ENCODE data around the gene ITPRID2.
"Not testable (repeated sequence)": the region's sequence is repeated elsewhere in the genome, so short reads cannot be mapped to it uniquely, and the experiment has no call there.

Gene ITPRID2

DNA sequence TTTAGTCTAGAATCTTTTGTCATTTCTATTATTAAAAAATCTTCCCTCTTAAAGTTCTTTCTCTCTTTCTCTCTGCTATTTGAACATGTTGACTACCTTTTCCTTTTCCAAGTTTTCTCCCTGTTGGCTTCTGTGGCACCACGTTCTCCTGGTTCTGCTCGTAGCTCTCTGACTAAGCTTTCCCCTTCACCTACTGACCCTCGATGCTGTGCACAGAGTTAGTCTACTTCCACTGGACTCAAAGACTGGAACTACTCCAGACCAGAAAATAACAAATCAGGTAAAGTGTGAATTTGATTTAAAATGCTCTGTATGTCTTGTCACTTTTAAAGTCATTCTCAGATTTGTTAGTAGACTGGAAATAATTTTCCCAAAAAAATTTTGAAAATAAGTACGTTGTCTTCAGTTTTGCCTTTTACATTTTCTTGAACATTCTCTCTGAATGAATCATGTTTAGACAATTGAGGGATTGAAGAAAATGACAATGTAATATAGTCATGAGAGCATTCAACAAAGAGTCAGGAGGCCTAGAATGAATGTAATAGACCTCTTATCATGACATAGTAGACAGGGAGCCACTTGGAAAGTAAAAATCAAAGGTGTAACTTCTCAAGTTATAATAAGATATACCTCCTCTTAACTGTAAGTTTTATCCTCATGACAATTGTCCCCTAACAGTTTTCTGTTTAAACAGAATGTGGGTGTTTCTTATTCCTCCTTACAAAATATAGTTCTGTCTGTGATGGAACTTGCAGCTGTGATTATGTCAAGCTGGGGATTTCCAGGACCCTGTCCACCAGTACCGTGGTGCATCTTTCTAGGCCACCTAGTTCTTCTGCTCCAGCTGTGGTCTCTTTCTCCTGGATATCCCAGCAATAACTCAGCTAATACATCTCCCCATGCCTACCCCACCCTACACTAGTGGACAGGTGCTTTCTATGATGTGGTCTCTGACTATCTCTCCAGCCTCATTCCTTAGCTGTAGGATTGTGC, 25.5 kb downstream of the ITPRID2 start:
- DNase-seq (ENCODE audit: low spot score) = no peak

DNA sequence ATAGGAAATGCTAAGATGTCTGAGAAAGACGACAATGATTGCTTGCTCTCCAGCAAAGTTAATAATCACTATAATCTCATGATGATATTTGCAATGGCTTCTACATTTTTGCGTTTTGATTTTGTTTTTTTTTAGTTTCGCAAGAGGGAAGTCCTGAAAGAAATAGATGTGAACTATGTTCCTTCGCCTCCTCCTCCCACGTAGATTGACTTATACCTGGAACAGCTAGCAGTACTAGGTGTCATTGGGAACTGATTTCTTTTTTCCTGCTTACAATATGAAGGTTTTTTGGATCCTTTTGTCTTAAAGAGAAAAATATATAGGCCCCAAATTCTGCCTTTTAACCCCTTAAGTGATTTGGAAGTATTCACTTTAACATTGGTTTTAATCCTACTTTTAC, 26.7 kb downstream of the ITPRID2 start:
- no peak for DNase-seq (ENCODE audit: low spot score)

DNA sequence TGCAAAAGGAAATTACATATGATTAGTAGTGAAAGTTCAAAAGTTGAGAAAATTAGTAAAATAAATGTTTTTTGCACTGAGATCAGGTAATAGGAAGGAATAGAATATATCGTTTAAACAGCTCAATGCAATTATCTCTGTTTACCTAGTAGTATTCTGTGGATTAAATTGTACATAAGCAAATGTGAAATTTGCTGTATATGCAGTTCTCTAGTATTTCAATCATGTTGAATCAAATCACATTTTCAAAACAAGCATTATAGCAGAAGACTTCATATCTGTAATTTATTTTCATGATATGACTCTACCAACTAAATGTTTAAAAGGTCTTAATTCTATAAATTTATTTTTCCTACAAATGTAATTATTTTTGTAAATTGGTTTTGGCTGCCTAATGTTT, 31.6 kb downstream of the ITPRID2 start:
- DNase-seq (ENCODE audit: low spot score) = no peak

DNA sequence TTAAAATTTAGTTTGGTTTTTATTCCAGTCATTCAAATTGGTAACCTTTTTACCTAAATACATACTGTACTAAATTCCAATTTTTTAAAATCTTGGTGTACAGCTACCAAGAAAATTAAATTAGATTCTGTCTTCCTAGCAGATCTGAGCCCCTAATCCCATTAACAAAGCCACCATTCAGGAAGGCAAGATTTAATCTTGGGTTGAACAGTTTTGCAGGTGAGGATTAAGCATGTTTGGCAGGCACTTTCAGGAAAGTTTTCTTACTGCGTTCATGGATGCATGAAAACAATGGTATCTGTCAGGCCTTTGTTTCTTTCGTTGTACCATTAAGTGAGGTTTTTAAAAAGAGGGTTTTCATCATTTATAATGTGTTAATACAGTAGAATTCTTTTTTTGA, 32.8 kb downstream of the ITPRID2 start:
- DNase-seq (ENCODE audit: low spot score) = no peak

DNA sequence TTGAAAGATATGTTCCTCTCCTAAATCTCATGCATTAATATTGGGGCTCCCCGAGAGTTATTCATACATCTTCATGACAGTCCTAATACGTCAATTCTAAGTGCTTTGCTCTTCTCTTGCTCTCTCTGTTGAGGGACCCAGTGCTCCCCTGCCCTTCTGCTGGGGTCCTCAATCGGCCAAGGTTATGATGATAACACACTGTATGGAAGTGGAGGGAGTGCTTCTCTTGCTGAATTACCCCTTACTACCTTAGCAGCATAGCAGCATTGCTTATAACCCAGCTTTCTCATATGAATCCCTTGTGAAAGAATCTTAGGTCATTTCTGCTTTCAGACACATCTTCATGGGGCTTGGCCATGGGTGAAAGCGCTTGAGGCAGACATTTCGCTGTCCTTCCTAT, 43.2 kb downstream of the ITPRID2 start:
- no peak for DNase-seq (ENCODE audit: low spot score)

DNA sequence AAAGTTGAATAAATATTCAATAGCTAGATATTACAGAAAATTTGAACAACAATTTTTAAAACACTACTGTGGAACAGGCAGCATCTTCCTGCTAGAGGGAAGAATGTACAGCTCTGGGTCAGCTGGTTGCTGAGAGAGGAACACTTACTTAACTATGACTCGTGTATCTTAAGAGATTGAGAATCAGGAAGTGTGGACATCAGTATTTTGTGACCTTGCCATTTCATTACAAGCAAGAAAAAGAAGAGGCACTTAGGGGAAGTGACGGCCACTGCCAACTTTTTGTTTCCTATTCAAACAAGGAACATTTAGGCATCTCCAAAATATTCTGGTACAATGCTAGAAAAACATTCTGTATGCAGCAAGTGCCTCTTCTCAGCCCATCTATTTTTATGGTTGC, 45.9 kb downstream of the ITPRID2 start:
- no peak for DNase-seq (ENCODE audit: low spot score)

DNA sequence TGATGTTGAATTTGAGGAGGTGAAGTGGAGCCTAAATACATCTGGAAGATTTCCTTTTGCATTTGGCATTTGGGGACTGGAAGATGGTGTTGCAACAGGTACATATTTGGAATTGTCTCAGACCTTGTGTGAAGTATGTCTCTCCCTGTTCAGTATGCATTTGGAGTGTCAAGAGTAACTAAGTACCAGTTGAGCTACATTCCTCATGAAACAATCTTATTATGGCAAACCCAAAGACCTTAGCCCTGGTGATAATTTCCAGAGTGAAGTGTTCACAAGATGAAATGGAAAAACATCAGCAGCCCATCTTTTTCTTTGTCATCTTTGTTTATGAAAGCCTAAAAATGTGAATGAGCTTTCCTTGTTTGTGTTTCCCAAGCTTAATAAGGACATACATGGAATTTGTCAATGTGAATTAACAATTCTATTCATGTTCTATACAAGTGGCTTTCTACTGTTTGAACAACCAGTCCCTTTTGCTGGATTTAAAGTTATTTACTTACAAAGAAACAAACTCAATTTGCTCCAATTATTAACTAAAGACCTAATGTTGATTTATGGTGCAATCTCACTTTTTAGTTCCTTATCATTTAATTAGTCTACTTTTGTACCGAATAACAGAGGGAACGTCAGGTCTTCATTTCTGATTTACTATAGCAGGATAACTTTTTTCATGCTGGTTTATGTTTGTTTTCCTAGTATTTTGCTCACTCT, 52.0 kb downstream of the ITPRID2 start:
- DNase-seq (ENCODE audit: low spot score) = no peak

DNA sequence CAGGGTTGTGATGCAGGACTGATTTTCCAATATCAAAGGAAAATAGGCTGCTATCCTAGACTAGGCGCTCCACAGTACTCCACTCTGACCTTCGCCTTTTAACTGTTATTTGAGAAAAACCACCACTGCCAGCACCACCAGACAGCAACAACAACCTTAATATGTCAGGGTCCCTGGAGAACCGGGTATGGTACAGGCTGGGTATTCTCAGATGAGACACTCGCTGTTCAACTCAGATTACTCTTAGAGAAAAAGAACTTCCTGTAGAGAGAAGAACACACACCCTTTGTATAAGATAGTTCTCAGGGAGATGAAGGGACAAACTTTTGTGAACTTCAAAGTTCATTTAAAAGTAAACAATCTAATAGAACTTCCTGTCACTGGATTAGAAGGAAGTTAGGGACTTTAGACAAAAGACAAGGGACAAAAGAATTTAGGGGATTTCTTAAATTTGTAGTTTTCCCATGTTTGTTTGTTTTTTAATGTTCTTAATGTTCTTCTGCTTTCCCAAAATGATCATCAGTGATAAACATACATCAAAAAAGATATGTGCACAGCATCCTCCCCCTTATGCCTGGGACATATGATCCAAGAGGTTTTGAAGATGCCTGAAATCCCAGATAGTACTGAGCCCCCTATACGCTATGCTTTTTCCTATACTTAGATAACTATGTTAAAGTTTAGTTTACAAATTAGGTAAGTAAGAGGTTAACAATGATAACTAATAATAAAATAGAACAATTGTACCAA, 52.8 kb downstream of the ITPRID2 start:
- no peak for DNase-seq (ENCODE audit: low spot score)

DNA sequence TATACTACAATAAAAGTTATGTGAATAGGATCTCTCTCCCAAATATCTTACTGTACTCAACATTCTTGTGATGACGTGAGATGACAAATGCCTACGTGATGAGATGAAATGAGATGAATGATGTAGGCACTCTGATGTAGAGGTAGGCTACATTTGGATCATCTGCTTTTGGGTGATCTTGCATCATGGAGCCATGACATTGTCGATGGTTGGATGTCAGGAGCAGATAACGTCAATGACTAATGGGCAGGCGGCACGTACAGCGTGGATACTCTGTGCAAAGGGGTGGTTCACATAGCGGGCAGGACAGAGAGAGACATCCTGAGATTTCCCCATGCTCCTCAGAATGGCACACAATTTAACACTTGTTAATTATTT, 53.4 kb downstream of the ITPRID2 start:
- DNase-seq (ENCODE audit: low spot score) = no peak

DNA sequence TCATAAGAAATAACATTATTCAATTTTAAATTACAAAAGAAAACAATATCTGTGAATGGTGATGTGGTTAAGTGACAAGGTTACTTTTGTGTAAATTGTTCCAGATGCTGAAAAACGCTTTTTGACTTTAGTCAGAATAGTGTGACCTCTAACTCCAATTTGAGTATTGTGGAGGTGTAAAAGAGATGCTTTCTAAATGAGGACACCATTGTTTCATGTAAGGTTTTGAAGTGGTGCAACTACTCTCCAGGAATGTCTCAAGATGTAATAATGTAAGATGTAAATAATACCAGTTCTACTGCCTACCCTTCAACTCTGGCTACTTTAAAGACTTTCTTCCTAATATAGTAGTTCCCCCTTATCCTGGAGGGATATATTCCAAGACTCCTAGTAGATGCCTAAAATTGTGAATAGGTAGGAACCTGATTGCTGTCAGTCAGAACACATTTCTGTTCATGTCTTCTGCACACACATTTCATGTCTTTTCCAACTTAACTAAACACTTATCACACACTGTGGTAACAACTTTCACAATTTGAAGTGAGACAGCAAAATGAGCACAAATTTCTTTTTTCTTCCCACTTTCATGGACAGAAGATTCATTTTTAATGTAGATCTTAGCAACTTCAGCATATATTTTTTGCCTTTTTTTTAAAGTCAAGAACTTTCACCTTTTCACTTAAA, 55.1 kb downstream of the ITPRID2 start:
- no peak for DNase-seq (ENCODE audit: low spot score)

DNA sequence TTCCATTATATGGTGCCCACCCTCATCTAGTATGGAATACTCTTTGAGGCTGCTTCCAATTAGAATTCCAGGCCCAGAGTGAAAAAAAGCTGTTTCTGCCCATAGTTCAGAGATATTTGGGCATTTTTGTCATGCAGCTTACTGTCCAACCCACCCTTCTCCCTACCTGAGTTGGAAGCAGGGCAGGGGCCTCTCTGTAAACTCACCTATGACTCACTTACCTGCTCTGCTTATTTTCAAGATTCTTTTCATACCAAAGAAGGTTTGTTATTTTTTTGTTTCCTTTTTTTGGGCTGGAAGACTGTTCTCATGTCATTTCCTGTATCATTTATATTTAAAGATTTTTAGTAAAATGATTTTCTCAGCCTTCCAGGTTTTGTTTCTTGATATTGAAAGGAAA, 55.7 kb downstream of the ITPRID2 start:
- no peak for DNase-seq (ENCODE audit: low spot score)

DNA sequence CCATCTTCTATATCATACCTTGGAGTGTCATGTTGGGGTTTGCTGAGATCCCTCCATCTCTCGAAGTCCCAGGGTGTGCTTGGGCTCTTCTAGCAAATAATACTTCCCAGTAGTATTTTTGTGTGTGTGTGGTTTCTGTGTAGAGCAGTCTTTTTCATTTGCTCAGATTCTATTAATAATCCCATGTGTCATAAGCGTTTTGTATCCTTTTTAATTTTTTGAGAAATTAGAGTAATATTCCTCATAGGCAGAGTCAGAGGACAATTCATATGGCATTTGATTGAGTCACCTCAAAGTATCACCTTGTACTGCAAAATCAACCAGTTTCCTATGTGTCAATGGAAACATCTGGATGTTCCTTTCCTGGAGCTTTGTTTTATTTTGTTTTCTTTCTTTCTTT, 56.7 kb downstream of the ITPRID2 start:
- DNase-seq (ENCODE audit: low spot score) = no peak

DNA sequence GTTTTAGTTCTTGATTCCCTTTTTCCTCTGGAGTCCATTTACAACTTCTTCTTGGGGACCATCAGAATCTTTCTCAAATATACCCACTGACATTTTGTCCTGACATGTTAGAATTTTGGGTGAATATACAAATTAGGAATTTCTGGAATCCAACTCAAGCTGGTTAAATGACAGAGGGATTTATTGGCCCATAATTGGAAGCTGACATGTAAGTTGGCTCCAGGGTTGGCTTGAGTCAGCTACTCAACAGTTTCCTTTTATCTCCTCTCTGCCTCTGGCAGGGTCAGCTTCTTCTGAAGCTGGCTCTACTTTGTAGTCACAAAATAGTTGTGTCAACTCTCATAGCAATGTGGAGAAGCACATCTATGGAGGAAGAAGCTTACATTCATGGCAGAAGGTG, 57.5 kb downstream of the ITPRID2 start:
- DNase-seq (ENCODE audit: low spot score) = no peak

DNA sequence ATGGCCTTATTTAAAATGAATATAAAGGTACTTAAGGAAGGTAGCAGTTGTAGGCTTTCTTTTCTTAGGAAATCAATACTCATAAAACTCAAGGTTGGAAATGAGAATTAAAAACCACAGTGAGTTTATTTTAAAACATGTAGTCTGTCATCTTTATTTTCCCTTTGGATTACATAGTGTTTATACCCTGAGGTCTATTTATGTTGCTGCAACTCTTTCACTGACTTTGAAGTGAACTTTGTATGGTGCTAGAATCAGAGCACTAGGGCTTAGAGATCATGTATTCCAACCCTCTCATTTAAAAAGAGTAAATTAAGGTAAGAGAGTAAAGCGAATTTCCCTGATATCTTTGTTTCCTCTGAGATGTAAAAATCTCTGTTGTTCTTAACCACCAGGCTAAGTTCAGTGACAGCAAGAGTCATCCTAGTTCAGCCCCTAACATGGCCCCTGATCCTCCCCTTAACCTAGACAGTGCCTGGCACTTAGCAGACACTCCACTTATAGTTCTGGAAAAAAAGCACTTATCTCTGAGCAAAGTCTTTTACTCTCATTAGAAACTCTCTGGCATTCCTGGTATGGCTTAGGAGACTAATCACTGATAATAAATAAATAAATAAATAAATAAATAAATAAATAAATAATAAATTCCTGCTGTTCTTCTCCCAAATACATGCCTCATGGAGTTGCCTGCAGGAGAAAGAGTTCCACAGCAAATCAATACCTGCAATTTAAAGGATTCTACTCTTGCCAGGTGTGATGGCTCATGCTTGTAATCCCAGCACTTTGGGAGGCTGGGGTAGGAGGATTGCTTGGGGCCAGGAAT, 61.1 kb downstream of the ITPRID2 start:
- no peak for DNase-seq (ENCODE audit: low spot score)

DNA sequence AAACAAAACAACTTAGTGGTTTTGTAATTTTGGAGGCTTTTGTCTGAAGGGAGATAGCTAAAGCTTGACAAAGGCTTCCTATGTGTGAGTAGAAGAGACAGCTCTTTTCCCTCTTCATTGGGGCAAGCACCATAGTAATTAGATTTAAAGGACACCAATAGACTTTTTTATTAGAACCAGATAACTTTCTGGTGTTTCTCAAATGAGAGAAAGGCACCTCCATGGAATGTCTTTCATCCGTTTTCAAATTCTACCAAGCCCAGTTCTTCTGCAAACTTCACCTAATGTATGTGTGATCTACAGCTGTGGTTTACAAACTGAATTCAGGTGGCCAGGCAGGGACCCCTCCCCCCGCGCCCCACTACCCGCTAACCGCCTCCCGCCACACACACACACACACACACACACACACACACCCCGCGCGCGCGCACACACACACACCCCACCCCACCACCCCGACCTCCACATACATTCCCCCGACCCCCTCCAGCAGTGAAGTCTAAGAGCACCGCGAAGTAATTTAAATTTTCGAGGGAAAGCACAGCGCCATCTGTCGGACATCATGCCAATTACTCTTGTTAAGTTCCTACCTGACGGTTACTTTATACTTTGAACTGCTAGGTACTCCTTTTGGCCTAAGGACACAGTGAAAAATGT, 62.5 kb downstream of the ITPRID2 start:
- DNase-seq (ENCODE audit: low spot score) = peak; percentile 52

DNA sequence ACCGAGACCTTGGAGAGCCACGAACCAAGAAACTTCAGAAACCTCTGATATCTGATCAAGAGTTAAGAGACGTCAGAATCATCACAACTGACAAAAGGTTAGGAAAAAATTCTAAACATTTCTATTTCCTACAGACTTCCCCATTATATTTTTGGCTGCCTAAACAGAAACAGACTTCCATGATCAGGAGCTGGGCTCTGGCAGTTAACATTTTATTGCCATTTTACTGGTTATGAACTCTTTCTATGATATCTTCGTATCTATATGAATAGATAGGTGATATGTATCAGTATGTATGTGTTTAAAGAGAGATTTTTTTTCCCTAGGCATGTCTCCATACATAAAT, 63.0 kb downstream of the ITPRID2 start:
- no peak for DNase-seq (ENCODE audit: low spot score)

DNA sequence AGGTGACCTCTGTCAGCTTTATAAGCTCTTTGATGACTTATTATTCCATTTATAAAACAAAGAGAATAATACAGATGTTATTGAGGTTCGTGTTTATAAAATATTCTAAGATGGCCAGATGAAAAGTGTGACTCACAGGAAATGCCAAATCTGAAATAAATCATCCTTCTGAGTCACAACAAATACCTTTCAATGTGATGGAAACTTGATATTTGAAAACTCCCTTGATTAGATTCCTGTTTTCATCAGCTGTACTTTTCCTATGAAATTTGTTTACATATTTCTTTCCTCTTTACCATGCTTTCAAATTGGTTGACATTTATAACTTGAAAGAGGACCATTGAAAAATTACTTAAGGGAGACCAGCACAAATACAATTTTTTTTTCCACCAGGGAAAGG, 63.5 kb downstream of the ITPRID2 start:
- DNase-seq (ENCODE audit: low spot score) = no peak

DNA sequence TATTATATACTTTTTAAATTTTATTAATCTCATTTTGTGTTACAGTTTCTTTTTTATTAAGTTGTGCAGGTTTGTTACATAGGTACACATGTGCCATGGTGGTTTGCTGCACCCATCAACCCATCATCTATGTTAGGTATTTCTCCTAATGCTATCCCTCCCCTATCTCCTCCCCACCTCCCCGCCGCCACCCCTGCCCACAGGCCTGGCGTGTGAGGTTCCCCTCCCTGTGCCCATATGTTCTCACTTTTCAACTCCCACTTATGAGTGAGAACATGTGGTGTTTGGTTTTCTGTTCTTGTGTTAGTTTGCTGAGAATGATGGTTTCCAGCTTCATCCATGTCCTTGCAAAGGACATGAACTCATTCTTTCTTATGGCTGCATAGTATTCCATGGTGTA, 64.3 kb downstream of the ITPRID2 start:
- not testable (repeated sequence) for DNase-seq (ENCODE audit: low spot score)

DNA sequence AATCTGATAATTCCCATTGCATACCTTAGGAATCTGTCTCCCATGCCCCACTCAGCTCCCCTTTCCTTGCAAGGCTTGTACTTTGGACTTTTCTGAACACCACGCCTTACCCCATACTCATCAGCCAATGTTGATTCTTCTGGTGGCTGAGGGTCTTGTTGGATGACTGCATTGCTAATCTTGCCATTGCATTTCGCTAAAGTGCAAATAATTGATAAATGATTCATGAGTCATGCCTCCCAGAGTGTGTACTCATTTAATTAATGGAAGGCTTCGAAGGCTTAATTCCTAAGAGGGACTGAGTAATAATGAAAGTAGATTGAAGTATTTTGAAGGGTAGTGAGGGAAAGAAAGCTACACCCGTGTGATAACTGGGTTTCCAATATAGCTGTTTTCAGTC, 66.1 kb downstream of the ITPRID2 start:
- no peak for DNase-seq (ENCODE audit: low spot score)

DNA sequence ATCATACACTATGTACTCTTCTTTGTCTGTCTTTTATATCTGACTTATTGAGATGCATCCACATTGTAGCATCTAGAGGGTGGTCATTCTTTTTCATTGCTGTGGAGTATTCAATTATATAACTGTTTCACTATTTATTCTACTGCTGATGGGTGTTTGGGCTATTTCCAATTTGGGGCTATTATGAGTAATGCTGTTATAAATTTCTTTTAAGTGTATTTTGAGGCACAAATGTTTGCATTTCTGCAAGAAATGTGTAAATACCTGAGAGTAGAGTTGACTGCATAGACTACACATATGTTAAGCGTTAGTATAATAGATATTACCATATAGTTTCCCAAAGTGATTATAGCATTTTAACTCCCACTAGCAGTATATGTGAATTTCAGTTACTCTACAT, 67.2 kb downstream of the ITPRID2 start:
- no peak for DNase-seq (ENCODE audit: low spot score)

DNA sequence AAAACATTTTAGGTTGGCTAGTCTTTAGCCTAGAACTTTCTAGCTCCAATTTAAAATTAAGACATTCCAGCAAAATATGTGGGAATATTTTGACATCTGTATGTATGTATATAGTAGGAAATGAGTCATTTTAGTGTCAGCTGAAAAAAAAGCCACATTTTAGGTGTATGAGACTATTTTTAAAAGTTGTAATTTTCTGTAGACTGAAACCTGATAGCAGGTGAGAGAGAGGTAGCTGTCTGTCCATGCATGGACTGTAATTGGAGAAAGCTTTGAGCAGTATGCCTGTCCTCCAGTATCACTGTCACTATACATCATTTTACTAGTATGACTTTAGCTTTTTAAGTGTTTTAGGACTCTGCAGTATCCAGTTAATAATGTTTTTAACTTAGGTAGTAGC, 68.0 kb downstream of the ITPRID2 start:
- DNase-seq (ENCODE audit: low spot score) = no peak
